OCI-M2 (cell line): ENCODE measurements around the gene FGD3.

Source experiments
- DNase-seq: peaks from one replicate; lab custom pipeline; 2025; ENCODE audit not compliant: unreplicated experiment; lab: John Stamatoyannopoulos, UW

FGD3 gene

GRCh38 chr9:93030642-93031628, 83.6 kb downstream of the FGD3 start:
- no peak for DNase-seq

GRCh38 chr9:93031629-93032430, 84.5 kb downstream of the FGD3 start:
- no peak for DNase-seq

- DNase-seq, result no peak
These were observed 85.2 kb downstream of the FGD3 start for GRCh38 chr9:93032545-93032944.

- no peak for DNase-seq
These were observed 86.2 kb downstream of the FGD3 start for GRCh38 chr9:93033531-93033930.

GRCh38 chr9:93035106-93035660, 87.9 kb downstream of the FGD3 start:
- no peak for DNase-seq

GRCh38 chr9:93035821-93036351, 88.6 kb downstream of the FGD3 start:
- DNase-seq, result no peak

- no peak for DNase-seq
These were observed 89.7 kb downstream of the FGD3 start for GRCh38 chr9:93036887-93037475.

- DNase-seq, result no peak
These were observed 90.2 kb downstream of the FGD3 start for GRCh38 chr9:93037476-93037971.

GRCh38 chr9:93038918-93039317, 91.6 kb downstream of the FGD3 start:
- no peak for DNase-seq

- no peak for DNase-seq
These were observed 92.1 kb downstream of the FGD3 start for GRCh38 chr9:93039456-93039855.

- DNase-seq, result no peak
These were observed 92.7 kb downstream of the FGD3 start for GRCh38 chr9:93039976-93040375.

GRCh38 chr9:93040409-93040808, 93.1 kb downstream of the FGD3 start:
- DNase-seq, result no peak

GRCh38 chr9:93041108-93041802, 93.9 kb downstream of the FGD3 start:
- DNase-seq, result no peak

GRCh38 chr9:93043122-93043521, 95.8 kb downstream of the FGD3 start:
- no peak for DNase-seq

- no peak for DNase-seq
These were observed 98.2 kb downstream of the FGD3 start for GRCh38 chr9:93045521-93045920.

- DNase-seq, result no peak
These were observed 101.5 kb downstream of the FGD3 start for GRCh38 chr9:93048566-93049448.

GRCh38 chr9:93049491-93049890, 102.2 kb downstream of the FGD3 start:
- DNase-seq, result no peak

- no peak for DNase-seq
These were observed 102.9 kb downstream of the FGD3 start for GRCh38 chr9:93050231-93050630.

- no peak for DNase-seq
These were observed 104.4 kb downstream of the FGD3 start for GRCh38 chr9:93051680-93052089.
